ENCODE results near the gene DPF3.

DPF3 gene

GRCh38 chr14:72612041-72612440 is 281.9 kb downstream of the DPF3 start:
- TF ChIP-seq CTCF (IDR thresholded peaks at IDR 0.05; ENCODE audit: low read depth, low read length, missing control alignments) = no peak
- DNase-seq (ENCODE audit: low read depth) = no peak
- H3K4me3 ChIP-seq (ENCODE audit: low read depth, low read length) = no peak overlapping the region

DNA sequence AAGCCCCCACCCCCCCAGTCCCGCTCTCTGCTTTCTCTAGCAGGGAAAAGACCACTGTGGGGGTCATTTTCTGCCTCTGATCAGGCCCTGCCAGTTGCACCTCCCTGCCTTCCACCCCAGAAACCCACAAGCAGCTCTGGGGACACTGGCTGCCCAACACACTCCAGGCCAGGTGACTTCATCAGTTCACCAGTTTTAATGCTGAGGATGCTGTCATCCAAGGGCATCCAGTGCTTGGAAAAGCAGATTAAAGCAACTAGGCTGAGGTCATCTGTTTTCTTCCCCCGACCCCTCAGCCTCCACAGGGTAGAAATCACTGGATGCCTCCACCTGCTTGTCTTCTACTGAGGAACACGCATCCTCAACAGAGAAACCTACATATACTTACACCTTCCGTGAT is 282.4 kb downstream of the DPF3 start:
- no peak for DNase-seq (ENCODE audit: low read depth)
- TF ChIP-seq CTCF (IDR thresholded peaks at IDR 0.05; ENCODE audit: low read depth, low read length, missing control alignments) = no peak
- no peak overlapping the region for H3K4me3 ChIP-seq (ENCODE audit: low read depth, low read length)

DNA sequence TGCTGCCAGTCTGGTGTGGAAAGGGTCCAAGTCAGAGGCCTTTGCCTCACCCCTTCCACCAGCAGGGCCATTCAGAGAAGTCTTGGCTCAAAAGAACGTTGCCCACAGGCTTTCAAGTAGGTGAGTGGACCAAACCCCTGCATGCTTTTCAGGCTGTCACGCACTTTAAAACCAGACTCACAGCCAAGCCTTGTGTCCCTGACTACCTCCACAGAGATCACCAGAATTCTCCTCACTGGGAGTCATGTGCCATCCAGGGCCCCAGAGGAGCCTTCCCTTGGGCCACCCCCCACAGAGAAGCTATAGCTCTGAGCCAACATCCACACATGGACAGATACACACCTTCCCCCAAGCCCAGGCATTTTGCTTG is 283.1 kb downstream of the DPF3 start:
- no peak for DNase-seq (ENCODE audit: low read depth)
- no peak for TF ChIP-seq CTCF (IDR thresholded peaks at IDR 0.05; ENCODE audit: low read depth, low read length, missing control alignments)
- no peak overlapping the region for H3K4me3 ChIP-seq (ENCODE audit: low read depth, low read length)

GRCh38 chr14:72610096-72610830 is 283.6 kb downstream of the DPF3 start:
- DNase-seq (ENCODE audit: low read depth) = no peak
- no peak overlapping the region for H3K4me3 ChIP-seq (ENCODE audit: low read depth, low read length)
- TF ChIP-seq CTCF (IDR thresholded peaks at IDR 0.05; ENCODE audit: low read depth, low read length, missing control alignments) = no peak

GRCh38 chr14:72609205-72609916 is 284.5 kb downstream of the DPF3 start:
- H3K4me3 ChIP-seq (ENCODE audit: low read depth, low read length) = no peak overlapping the region
- no peak for TF ChIP-seq CTCF (IDR thresholded peaks at IDR 0.05; ENCODE audit: low read depth, low read length, missing control alignments)
- no peak for DNase-seq (ENCODE audit: low read depth)

GRCh38 chr14:72608391-72609204 is 285.3 kb downstream of the DPF3 start:
- no peak overlapping the region for H3K4me3 ChIP-seq (ENCODE audit: low read depth, low read length)
- TF ChIP-seq CTCF (IDR thresholded peaks at IDR 0.05; ENCODE audit: low read depth, low read length, missing control alignments) = no peak
- DNase-seq (ENCODE audit: low read depth) = no peak

Measured in GM12864 (cell line).